Measurements from ENCODE around the gene NAE1.
"Not testable (repeated sequence)": the region's sequence is repeated elsewhere in the genome, so short reads cannot be mapped to it uniquely, and the experiment has no call there.

NAE1 gene

GRCh38 chr16:66871840-66872239 is 41.1 kb upstream of the NAE1 start:
- in situ Hi-C loops (cut with HindIII; ENCODE audit: low sequenced_read_pairs) = no loop called here
- no peak overlapping the region for H3K4me3 ChIP-seq (ENCODE audit: low read depth, low read length)
- no peak for DNase-seq (ENCODE audit: low read depth, low spot score)
- TF ChIP-seq CTCF (IDR thresholded peaks at IDR 0.05; ENCODE audit: low read depth, low read length) = no peak

- H3K4me3 ChIP-seq (ENCODE audit: low read depth, low read length); DNase-seq (ENCODE audit: low read depth, low spot score); in situ Hi-C loops (cut with HindIII; ENCODE audit: low sequenced_read_pairs): not testable (repeated sequence)
Measured at GRCh38 chr16:66871363-66871762, 40.6 kb upstream of the NAE1 start.

- TF ChIP-seq CTCF (IDR thresholded peaks at IDR 0.05; ENCODE audit: low read depth, low read length) = no peak
- H3K4me3 ChIP-seq (ENCODE audit: low read depth, low read length) = no peak overlapping the region
- no peak for DNase-seq (ENCODE audit: low read depth, low spot score)
- in situ Hi-C loops (cut with HindIII; ENCODE audit: low sequenced_read_pairs) = no loop called here
Measured at GRCh38 chr16:66869424-66869823, 38.6 kb upstream of the NAE1 start.

- in situ Hi-C loops (cut with HindIII; ENCODE audit: low sequenced_read_pairs) = no loop called here
- TF ChIP-seq CTCF (IDR thresholded peaks at IDR 0.05; ENCODE audit: low read depth, low read length) = no peak
- no peak overlapping the region for H3K4me3 ChIP-seq (ENCODE audit: low read depth, low read length)
- DNase-seq (ENCODE audit: low read depth, low spot score) = no peak
Measured at GRCh38 chr16:66863707-66864106, 32.9 kb upstream of the NAE1 start.

- no peak overlapping the region for H3K4me3 ChIP-seq (ENCODE audit: low read depth, low read length)
- no peak for TF ChIP-seq CTCF (IDR thresholded peaks at IDR 0.05; ENCODE audit: low read depth, low read length)
- in situ Hi-C loops (cut with HindIII; ENCODE audit: low sequenced_read_pairs) = no loop called here
- DNase-seq (ENCODE audit: low read depth, low spot score) = no peak
Measured at GRCh38 chr16:66862023-66862520, 31.3 kb upstream of the NAE1 start.

- DNase-seq (ENCODE audit: low read depth, low spot score) = no peak
- in situ Hi-C loops (cut with HindIII; ENCODE audit: low sequenced_read_pairs) = no loop called here
- TF ChIP-seq CTCF (IDR thresholded peaks at IDR 0.05; ENCODE audit: low read depth, low read length) = no peak
- H3K4me3 ChIP-seq (ENCODE audit: low read depth, low read length) = no peak overlapping the region
Measured at GRCh38 chr16:66859397-66860068, 28.8 kb upstream of the NAE1 start.

- TF ChIP-seq CTCF (IDR thresholded peaks at IDR 0.05; ENCODE audit: low read depth, low read length) = no peak
- H3K4me3 ChIP-seq (ENCODE audit: low read depth, low read length) = no peak overlapping the region
- in situ Hi-C loops (cut with HindIII; ENCODE audit: low sequenced_read_pairs) = no loop called here
- peak; percentile 47 for DNase-seq (ENCODE audit: low read depth, low spot score)
Measured at GRCh38 chr16:66858740-66859396, 28.1 kb upstream of the NAE1 start.
